Neural crest cell (in vitro differentiated cells): Measurements from ENCODE around the gene SCGN. TPM values are rescaled to one million over a fixed set of nuclear protein-coding genes. Genes with fewer than 3 reads are reported as not detected.

Experiments used
- DNase-seq: peaks from one replicate; pipeline ENCODE4 v3.0.0; 2021; ENCODE audit warnings: low read depth, mixed read lengths, low spot score
- H3K27ac Mint-ChIP-seq: one replicate; pipeline ENCODE4 v1.8.0; 2021; ENCODE audit warnings: mild to moderate bottlenecking, mixed read lengths; ENCODE audit not compliant: unreplicated experiment
- H3K27me3 Mint-ChIP-seq: 2 replicates; pipeline ENCODE4 v1.8.0; 2021; ENCODE audit warnings: low read depth, mild to moderate bottlenecking, mixed read lengths
- H3K36me3 Mint-ChIP-seq: 2 replicates; pipeline ENCODE4 v1.8.0; 2021; ENCODE audit warnings: low read depth, mild to moderate bottlenecking, mixed read lengths
- H3K4me1 Mint-ChIP-seq: 2 replicates; pipeline ENCODE4 v1.8.0; 2021; ENCODE audit warnings: mixed read lengths
- H3K4me3 Mint-ChIP-seq: one replicate; pipeline ENCODE4 v1.8.0; 2021; ENCODE audit warnings: mild to moderate bottlenecking, mixed read lengths
- H3K9me3 Mint-ChIP-seq: 2 replicates; pipeline ENCODE4 v1.8.0; 2021; ENCODE audit warnings: mixed read lengths
- CTCF ChIP-seq: fragments of 200-600 bp; sonication (generic); conservative IDR thresholded peaks from 2 replicates; pipeline ENCODE4 v1.5.0; 2021; ENCODE audit warnings: antibody characterized with exemption, mild to moderate bottlenecking
- total RNA-seq: library from RNA; stranded (reverse); gene quantifications from 2 replicates; pipeline ENCODE4 v1.2.1, GENCODE V29; 2021

Gene SCGN
- total RNA-seq, 1 donor from 2014 or later: not detected

- Mint-ChIP-seq H3K4me1 (no peaks in the 10 kb centered on the region), H3K4me3 (no peak overlapping the region), H3K36me3 (no peaks in the 10 kb centered on the region), H3K9me3 (no peaks in the 10 kb centered on the region), H3K27ac (no peak overlapping the region), H3K27me3 (no peaks in the 10 kb centered on the region)
- TF ChIP-seq CTCF: no peak
- no peak for DNase-seq
Measured at GRCh38 chr6:25612666-25613065, 39.3 kb upstream of the SCGN start.

- H3K27me3 Mint-ChIP-seq: no peaks in the 10 kb centered on the region
- H3K27ac Mint-ChIP-seq: no peak overlapping the region
- no peaks in the 10 kb centered on the region for H3K9me3 Mint-ChIP-seq
- DNase-seq: no peak
- TF ChIP-seq CTCF: no peak
- H3K4me3 Mint-ChIP-seq: no peak overlapping the region
- H3K4me1 Mint-ChIP-seq: no peaks in the 10 kb centered on the region
- H3K36me3 Mint-ChIP-seq: no peaks in the 10 kb centered on the region
Measured at GRCh38 chr6:25613415-25613814, 38.6 kb upstream of the SCGN start.

- H3K27ac Mint-ChIP-seq: no peak overlapping the region
- no peak for DNase-seq
Measured at GRCh38 chr6:25614052-25614451, 38.0 kb upstream of the SCGN start.

GRCh38 chr6:25615471-25615870 is 36.5 kb upstream of the SCGN start:
- no peaks in the 10 kb centered on the region for H3K27me3 Mint-ChIP-seq
- no peaks in the 10 kb centered on the region for H3K36me3 Mint-ChIP-seq
- peaks cover 10% of the 10 kb centered on the region for H3K4me1 Mint-ChIP-seq
- H3K27ac Mint-ChIP-seq: no peak overlapping the region
- no peak for DNase-seq
- no peaks in the 10 kb centered on the region for H3K9me3 Mint-ChIP-seq
- no peak overlapping the region for H3K4me3 Mint-ChIP-seq
- no peak for TF ChIP-seq CTCF

More at GRCh38 chr6:25614052-25614451, 38.0 kb upstream of the SCGN start:
- no peaks in the 10 kb centered on the region for H3K36me3 Mint-ChIP-seq
- no peaks in the 10 kb centered on the region for H3K27me3 Mint-ChIP-seq
- H3K9me3 Mint-ChIP-seq: no peaks in the 10 kb centered on the region
- TF ChIP-seq CTCF: no peak
- peaks cover 2% of the 10 kb centered on the region for H3K4me1 Mint-ChIP-seq
- H3K4me3 Mint-ChIP-seq: no peak overlapping the region

GRCh38 chr6:25617997-25618396 is 34.0 kb upstream of the SCGN start:
- H3K4me3 Mint-ChIP-seq: no peak overlapping the region
- peaks cover 10% of the 10 kb centered on the region for H3K4me1 Mint-ChIP-seq
- no peak for TF ChIP-seq CTCF

GRCh38 chr6:25619217-25619616 is 32.8 kb upstream of the SCGN start:
- Mint-ChIP-seq H3K27me3 (no peaks in the 10 kb centered on the region), H3K9me3 (no peaks in the 10 kb centered on the region), H3K4me3 (no peak overlapping the region), H3K36me3 (no peaks in the 10 kb centered on the region), H3K27ac (no peak overlapping the region), H3K4me1 (peaks cover 10% of the 10 kb centered on the region)
- DNase-seq: no peak
- no peak for TF ChIP-seq CTCF

More at GRCh38 chr6:25617997-25618396, 34.0 kb upstream of the SCGN start:
- Mint-ChIP-seq H3K9me3 (no peaks in the 10 kb centered on the region), H3K27ac (no peak overlapping the region), H3K27me3 (no peaks in the 10 kb centered on the region), H3K36me3 (no peaks in the 10 kb centered on the region)
- no peak for DNase-seq
